ENCODE data around the gene MRPL9.
A peak's percentile ranks its signal among the peaks of the same experiment; 100 is the strongest.

Gene MRPL9

DNA sequence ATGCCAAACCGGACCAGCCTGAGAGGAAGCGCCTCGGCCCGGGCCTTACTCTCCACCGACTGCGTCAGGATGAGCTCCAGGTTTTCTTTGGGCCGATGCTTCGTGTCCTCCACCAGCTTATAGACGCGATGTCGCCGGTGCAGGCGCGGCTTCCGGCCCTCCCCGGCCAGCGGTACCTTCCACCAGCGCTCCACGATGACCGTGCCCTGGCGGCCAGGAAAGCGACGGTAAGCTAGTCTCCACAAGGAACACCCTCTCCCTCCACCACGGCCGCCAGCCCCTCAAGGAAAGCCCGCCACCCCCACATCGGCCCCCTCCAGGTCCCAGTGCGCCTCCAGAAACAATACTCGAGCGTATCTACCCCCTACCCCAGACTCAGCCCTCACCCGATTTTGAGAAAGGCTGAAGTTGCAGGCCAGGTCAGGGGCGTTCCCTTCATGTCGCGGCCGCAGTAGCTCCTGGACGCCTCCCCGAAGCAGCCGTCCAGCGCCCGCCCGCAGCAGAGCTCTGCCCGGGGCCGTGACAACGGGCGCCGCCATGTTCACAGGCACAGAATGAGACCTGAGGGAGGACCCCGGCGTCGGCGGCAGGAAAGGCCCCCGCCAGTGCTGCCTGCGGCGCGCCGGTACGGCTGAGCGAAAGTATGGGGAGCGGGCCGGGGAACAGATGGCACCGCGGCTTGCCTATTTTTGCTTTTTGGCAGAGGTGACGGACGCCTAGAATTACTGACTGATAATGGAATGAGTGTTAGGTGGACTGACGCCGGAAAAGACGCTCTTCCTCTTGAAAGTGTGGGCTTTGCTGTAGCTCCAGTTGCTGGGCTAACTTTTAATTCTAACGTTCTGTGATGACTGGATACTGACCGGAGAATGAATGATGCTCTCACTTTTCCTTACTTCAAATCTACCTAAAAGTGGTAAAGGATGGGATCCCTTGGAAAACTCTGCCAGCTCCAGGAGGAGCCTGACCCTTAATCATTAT is at the start of gene MRPL9:
MRPL9 (minus strand) TSS at position 556 of the 981 bp plus-strand sequence; CDS start at position 539, 17 bp downstream.
- DNase-seq = peak; percentile 76

DNA sequence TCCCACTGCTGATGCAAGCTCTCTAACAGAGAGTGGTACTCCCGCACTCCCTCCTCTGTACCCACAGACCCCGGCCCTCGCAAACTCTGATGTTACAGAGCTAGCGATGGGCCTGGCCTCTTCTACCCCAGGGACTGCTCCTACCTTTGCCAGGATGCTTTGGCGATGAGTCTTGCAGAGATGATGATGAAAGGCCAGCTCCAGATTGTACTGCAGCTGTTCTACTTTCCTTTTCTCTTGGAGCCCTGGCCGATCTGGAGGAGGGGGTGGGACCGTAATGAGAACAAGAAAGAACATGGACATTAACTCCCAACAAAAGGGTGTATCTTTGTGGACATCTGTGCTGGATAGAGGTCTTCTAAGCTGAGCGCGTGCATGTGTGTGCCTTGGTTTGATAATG is 47.9 kb upstream of the MRPL9 start:
- no peak for DNase-seq

DNA sequence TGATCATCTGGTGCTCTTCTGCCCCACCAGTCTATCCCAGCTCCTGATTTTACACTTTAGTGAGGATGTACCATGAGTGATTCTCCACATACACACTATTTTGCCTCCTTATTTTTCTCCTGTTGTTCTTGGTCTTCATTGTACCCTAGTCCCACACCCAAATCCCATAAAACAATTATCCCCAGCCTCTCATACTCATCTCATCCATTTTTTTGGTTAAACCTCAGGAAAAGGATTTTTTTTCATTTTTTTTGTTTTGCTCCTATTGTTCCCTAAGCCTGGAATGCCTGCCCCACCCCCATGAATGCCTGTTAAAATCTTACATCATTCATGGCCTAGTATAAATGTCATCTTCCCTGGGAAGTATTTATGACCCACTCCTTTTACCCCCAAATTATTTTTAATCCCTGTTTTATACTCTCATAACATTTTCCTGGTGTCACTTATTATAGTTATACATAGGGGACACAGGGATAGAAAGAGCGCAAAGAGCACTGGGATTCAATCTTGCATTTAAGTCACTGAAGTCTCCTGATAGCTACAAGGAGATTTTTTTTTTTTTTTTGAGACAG is 46.8 kb upstream of the MRPL9 start:
- no peak for DNase-seq

DNA sequence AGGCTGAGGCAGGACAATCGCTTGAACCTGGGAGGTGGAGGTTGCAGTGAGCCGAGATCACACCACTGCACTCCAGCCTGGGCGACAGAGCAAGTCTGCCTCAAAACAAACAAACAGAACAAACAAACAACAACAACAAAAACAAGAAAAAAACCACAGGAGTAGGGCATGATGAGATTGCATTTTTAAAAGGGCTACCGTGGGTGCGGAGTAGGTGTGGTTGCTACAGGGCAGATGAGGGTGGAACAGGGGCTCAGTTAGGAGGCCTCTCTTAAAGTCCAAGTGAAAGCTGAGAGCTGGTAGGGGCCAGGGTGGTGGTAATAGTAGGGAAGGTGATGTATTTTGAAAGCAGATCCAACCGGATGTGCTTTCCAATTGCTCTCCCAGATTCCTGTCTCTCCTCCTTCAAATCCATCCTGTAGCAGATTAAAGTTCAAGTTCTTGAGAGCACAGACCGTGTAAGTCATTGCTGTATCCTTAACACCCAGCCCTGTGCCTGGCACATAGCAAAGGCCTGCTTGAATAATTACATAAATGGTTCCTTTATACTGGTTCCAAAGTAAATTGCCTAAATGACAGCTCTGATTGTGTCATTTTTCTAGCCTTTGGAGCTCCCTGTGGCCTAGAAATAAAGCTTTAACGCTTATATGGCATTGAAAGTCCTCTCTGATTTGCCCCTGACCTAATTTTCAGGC is 46.1 kb upstream of the MRPL9 start:
- no peak for DNase-seq

DNA sequence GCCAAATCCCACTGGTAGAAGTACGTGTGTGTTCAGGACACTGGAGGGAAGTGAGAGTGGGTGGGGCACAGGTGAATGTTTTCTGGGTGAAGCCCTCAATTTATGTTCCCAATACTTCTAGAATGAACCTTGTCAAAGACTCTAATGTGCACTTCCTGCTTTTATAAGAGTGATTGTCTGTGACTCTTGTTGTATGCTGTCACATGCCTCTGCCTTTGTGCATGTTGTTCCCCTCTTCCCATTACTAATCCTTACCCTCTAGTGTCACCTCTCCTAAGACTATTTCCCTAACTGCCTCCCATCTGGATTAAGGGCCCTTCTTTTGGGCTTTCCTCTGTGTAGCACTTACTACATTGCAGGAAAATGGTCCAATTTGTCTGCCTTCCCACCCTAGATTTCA is 44.5 kb upstream of the MRPL9 start:
- no peak for DNase-seq

DNA sequence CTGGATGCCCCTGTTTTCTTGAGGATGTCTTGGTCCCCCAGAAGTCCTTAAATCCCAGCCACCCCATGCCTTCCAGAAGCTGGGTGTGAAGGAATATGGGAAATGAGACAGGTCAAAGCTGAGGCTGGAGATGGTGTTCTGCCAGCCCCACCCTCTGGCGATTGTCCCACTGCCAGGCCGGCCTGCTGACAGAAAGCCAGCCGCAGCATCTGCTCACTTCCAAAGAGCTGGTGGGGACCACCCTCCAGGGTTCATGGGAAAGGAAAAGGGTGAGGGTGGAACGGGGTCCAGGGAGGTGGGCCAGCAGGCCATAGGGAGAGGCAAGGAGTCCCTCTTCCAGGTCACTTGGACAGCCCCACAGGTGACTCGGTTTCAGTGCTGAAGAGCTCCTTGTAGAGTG is 43.8 kb upstream of the MRPL9 start:
- no peak for DNase-seq

DNA sequence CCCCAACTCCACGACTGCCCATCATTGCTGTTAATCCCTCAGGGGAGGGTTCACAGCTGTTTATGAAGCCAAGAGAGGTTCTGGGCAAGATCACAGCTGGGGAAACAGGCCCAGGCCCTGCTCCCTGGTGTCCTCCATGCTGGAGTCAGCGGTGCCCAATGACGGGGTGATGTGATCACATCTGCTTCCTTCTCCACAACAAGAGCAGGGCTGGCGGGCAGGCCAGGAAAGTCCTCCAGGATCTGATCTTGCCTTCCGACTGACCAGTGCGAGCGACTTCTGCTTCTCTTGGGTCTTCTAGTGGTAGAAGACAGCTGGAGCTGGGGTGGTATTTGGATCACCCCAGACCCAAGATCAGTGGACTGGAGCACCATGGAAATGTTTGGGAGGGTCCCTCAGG is 42.9 kb upstream of the MRPL9 start:
- DNase-seq = no peak

DNA sequence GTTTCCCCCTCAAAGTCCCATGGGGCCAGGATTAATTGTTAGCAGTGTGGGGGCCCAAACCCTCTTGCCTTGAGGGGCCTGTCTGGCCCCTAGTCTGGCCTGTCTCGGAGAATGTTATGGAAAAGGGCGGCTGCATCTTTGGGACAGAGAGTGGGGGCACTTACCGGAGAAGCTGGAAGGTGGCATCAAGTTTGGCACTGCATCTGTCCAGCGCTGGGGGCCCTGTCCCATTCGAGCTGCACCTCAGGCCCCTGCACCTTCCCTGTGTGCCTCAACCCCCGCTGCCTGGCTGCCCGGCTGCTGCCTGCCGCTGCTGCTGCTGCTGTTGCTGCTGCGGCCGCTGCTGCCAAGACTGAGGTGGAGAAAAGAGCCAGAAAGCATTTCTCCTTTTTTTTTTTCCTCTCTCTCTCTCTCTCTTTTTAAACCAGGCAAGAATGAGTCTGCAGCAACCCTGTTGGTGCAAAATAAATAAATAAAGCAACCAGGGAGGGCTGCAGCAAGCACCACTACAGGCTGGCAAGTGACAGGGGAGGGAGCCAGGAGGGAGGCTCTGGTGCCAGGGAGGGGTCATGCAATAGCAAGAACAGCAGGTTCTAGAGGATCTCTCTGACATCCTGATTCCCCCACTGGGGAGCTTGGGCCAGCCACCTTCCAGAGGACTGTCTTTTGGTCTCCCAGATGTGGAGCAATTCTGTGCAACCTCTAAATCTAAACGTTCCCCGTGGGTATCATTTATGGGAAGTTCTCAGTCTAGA is 41.9 kb upstream of the MRPL9 start, which contains the start of gene LINGO4:
LINGO4 (minus strand) TSS at position 354 of the 755 bp plus-strand sequence. CDS start 2,715 bp downstream, outside the sequence.
- DNase-seq = no peak

DNA sequence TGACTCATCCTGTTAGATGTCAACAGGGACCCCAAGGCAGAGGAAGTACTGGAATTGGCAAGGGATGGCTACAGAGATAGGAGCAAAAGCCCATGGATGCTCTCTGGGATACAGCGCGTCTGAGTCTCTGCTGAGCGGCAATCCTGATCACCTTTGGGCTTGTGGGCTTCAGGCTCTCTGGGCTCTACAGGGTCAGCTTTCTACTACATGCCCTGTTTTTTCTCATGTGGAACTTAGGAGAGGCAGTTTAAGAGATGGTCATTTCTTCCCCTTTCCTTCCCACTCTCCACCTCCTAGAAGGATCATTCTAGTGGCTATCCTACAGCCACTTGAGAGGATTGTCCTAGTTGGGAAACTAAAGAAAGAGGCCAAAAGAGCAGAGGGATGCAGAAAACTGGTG is 40.6 kb upstream of the MRPL9 start:
- no peak for DNase-seq

DNA sequence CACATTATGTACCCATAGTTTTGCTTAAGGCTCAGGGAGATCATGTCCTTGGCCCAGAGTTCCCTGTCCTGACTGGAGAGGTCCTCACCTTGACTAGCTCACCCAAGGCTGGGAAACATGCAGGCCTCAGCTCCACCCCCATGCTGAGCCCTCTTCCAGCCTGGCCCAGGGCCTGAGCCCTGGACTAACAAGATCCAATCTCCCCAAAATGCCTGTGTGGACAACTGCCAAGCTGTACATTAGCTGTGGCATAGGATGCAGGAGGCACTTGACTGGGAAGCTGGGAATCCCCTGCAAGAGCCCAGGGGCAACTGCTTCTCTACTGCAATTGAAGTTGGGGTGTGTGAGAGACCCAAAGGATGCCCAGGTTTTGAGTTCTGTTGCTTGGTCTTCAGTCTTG is 39.9 kb upstream of the MRPL9 start:
- DNase-seq = no peak

DNA sequence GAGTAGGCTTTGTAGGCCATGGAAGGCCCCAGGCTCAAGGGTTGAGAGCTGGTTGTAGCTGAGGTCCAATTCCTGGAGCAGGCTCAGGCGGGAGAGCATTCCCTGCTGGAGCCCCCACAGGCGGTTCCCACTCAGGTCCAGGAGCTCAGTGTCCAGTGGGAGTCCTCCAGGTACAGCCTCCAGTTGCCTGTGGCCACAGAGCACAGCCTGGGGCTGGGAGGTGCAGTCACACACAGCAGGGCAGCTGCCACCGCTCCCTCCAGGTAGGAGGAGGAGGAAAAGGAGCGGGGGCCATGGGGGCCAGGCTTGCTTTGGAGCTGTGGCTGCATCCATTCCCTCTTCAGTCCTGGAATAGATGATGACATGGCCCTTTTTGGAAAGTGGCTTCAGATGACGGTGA is 39.1 kb upstream of the MRPL9 start:
- no peak for DNase-seq

DNA sequence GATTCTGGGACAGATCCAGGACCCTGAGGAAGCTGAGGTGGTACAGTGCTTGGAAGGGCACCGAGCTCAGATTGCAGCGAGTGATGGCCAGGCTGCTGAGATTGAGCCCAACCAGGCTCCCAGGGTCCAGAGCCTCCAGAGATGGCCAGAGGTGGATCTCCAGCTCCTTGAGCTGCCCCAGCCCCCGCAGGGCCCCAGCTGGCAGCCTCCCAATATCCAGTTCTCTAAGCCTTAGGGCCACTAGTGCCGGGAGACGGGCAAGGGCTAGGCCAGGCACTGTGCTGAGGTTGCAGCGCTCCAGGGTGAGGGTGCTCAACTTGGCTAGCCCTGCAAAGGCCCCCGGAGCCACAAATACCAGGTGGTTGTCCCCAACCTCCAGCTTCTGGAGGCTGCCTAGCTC is 38.5 kb upstream of the MRPL9 start:
- DNase-seq = no peak

DNA sequence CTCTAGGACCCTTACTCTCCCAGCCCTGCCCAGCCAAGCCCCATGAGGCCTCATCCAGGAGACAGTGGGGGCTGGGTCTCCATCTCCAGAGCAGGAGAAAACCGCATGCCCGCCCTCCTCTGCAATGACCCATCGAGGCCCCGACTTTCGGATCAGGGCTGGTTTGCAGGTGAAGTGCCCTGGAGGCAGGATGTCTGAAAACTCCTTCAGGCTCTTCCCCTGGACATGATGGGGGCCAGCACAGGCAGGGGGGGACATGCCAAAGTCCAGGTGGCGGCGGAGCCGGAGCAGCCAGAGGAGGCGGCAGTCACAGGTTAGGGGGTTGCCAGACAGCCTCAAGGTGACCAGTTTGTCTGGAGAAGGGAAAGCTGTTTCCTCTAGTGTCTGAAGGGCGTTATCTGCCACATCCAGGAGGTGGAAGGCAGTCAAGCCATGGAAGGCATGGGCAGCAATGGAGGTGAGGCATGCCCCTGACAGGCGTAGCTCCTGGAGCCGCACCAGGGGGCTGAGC is 38.1 kb upstream of the MRPL9 start:
- no peak for DNase-seq

DNA sequence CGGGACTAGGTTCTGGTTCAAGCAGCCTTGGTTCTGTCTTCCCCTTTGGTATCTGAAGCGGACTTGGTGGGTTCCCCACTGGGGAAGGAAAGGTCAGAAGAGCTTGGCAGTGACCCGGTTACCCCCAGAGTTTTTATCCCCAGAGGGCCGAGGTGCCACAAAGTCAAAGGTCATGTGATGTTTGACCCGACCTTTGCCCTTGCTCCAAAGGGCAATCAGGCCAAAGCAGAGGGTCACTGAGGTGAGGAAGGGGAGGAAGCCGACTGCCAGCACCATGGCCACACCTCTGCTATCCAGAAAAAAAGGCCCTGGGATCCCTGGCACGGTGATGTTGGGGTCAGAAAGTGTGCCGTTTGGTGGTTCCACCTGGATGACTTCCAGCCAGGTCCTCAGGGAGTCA is 37.5 kb upstream of the MRPL9 start:
- DNase-seq = no peak

DNA sequence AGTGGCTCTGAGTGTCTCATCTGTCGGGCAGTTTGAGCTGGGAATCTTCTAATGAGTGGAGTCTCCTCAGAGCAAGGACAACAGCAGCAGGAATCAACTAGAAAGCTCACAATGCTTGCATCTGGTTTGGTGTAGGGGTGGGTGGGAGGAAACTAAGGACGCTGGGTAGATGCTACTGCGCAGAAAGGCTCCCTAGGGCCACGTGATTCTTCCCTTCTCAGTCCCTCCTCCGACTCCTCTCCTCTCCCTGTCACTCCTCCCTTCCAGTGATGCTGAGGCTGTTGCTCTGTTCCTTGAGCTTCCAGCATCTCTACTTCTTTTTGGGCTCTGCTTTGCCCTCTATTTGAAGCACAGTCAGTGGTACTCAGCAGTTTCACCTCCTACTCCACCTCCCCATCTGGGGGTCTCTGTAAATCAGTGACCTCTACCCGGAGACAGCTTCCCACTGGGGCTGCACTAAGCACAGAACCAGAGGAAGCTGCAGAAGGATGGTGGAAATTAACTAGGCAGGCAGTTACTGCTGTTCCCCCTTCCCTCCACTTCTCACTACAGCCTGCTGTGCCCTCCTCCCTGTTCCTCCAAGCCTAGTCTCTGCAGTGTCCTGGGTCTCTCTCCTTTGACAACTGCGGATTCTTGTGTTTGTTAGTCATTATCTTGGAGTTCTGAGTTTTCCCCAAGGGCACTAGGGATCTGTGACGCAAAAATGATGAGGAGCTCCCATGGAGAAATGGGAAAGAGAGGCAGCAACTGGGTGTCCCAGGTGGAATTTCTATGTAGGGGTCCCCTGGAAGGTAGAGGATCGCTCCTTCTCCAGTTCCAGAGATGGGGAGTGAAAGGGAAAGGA is 36.1 kb upstream of the MRPL9 start:
- DNase-seq = no peak

DNA sequence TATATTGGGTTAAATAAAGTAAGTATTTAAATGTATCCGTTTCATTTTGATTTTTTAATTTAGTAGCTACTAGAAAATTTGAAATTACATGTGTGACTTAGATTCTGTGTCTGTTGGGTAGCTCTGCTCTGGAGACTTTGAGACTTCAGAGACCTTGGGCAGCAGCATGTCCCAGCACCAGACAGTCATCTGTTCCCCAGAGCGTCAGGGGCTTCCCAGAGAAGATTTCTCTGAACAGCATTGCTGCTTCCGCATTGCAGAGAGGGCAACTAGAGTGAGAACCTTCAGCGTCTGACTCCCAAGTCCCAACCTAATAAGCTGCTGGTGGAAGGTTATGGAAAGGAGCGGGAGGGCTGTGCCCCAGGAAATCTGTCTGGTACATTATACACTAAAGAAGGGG is 35.3 kb upstream of the MRPL9 start:
- no peak for DNase-seq

DNA sequence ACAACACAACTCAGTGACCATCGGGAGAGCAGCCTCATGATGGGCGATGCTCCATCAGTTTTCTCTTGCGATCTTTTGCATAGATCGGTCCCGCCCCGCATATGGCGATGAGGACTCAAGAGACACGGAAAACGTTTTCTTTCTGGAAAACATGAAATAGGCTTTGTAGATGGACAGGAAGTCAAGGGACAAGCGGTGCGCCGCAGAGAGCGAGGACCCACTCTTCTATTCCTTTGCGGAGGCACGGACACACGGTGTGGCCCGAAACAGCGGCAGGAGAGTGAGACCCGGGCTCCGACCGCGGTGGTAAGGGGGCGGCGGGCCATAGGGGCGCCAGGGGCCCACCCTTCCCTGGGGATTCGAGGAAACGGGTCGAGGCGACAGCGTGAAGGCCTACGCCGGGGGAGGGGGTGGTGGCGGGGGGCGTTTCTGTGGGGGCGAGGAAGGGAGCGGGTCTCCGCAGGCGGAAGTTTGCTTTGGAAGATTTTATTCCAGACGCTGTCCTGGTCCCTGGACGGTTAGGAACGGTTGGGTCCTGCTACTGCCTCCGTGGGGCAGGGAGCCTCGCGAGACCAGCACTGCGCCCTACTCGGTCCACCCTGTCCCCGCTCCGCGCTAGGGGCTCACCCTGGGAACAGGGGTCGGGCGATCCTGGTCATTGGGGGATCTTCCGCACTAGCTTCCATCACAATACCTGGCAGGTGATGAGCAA is 27.8 kb upstream of the MRPL9 start:
- DNase-seq = no peak

DNA sequence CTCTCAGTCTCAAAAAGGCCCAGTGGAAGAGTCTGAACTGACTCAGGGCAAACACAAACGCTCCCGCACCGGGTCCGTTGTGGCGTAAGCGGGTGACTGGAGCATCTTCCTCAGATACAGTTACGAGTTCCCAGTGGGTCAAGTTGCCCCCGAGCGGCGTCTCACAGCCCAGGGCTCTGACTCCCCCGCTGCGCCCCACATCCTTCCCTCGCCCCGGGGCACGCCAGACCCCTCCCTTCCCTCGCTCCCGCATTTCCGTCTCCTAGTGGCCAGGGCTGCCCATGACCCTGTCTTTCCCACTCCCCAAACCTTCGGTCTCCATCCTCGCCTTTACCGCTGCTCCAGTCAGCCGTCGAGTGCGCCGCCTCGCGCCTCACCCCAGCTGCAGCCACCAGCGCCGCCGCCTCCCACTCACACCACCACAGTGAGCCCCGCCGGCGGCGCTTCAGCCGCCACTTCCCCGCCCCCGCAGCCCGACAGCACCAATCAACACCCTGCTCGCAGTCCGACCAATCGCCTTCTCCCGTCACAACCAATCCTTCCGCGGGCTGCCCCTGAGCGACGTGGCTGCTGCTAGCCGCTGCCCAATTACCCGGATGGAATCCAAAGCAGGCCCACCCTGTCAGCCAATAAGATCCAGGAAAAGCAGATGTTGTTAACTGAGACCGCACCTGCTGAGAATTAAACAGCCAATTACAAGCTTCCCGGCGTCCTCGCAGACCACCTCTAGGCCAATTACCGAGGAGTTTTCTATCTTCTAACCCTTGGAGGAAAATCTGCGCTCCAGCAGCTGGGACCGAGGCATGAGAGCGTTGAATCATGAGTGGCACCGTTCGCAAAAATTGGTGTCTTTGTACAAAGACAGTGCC is 27.0 kb upstream of the MRPL9 start, which contains the start of gene TDRKH:
TDRKH (minus strand) TSS at position 430 of the 869 bp plus-strand sequence. CDS start 7,478 bp downstream, outside the sequence.
- DNase-seq = peak; percentile 97

DNA sequence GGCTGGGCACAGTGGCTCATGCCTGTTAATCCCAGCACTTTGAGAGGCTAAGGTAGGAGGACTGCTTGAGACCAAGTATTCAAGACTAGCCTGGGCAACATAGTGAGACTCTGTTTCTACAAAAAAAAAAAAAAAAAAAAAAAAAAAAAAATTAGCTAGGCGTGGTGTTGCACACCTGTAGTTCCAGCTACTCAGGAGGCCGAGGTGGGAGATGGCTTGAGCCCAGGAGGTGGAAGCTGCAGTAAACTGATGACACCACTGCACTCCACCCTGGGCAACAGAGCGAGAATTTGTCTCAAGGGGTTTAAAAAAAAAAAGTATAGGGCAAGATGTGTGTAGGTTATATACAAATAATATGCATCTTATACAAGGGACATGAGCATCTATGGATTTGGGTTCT is 24.4 kb upstream of the MRPL9 start:
- DNase-seq = no peak

DNA sequence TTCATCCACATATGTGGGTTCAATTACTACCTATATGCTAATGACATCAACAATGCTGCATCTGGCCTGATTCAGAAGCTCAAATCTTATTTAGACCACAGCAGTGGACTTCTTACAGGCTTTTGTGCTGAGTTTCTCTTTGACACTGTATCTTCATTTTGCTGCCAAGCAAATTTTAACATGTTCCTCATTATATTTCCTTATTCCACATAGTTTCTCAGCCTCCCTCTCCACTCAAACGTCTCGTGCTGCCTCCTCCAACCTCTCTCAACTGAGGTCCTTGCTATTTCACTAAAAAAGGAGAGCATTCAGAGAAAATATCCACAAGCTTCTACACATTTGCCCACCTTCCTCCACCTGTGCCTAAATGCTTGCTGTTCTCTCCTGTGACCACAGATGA is 20.5 kb upstream of the MRPL9 start:
- DNase-seq = no peak
